Measurements from ENCODE around the gene DYNC2LI1.

The DYNC2LI1 gene

DNA sequence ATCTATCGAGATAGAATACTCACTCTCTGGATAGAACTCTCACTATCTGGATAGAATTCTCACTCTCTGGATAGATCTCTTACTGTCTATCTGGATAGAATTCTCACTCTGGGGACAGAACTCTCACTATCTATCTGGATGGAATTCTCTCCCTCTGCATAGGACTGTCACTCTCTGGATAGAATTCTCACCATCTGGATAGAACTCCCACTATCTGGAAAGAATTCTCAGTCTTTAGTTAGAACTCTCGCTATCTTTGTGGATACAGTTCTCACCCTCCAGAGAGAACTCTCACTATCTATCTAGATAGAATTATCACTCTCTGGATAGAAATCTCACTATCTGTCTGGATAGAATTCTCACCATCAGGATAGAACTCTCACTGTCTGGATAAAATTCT lies 81.5 kb downstream of the DYNC2LI1 start:
- no peak for TF ChIP-seq SIN3A (IDR thresholded peaks at IDR 0.05; ENCODE audit: borderline replicate concordance, insufficient read depth, low read length)
- TF ChIP-seq FOXP2 (optimal IDR thresholded peaks at IDR 0.05; ENCODE audit: borderline replicate concordance, extremely low read depth, extremely low read length, insufficient read depth) = no peak
- TF ChIP-seq POLR2AphosphoS5 (IDR thresholded peaks at IDR 0.05; ENCODE audit: low read depth, low read length) = no peak
- TF ChIP-seq, protein P1, sequence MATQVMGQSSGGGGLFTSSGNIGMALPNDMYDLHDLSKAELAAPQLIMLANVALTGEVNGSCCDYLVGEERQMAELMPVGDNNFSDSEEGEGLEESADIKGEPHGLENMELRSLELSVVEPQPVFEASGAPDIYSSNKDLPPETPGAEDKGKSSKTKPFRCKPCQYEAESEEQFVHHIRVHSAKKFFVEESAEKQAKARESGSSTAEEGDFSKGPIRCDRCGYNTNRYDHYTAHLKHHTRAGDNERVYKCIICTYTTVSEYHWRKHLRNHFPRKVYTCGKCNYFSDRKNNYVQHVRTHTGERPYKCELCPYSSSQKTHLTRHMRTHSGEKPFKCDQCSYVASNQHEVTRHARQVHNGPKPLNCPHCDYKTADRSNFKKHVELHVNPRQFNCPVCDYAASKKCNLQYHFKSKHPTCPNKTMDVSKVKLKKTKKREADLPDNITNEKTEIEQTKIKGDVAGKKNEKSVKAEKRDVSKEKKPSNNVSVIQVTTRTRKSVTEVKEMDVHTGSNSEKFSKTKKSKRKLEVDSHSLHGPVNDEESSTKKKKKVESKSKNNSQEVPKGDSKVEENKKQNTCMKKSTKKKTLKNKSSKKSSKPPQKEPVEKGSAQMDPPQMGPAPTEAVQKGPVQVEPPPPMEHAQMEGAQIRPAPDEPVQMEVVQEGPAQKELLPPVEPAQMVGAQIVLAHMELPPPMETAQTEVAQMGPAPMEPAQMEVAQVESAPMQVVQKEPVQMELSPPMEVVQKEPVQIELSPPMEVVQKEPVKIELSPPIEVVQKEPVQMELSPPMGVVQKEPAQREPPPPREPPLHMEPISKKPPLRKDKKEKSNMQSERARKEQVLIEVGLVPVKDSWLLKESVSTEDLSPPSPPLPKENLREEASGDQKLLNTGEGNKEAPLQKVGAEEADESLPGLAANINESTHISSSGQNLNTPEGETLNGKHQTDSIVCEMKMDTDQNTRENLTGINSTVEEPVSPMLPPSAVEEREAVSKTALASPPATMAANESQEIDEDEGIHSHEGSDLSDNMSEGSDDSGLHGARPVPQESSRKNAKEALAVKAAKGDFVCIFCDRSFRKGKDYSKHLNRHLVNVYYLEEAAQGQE (IDR thresholded peaks at IDR 0.05; ENCODE audit: insufficient read depth in 1 of 2, low read depth in 2 of 2, low read length in 2 of 2) = no peak
- TF ChIP-seq TAF1 (IDR thresholded peaks at IDR 0.05; ENCODE audit: borderline replicate concordance, insufficient read depth, low read length) = no peak

Measured in PFSK-1 (cell line).